DND-41 (cell line): ENCODE measurements around the gene SELENOK.

Source experiments
- EZH2 ChIP-seq: IDR thresholded peaks from 3 replicates; pipeline ENCODE4 v1.6.1; 2012; ENCODE audit warnings: borderline replicate concordance, low read depth, mild to moderate bottlenecking, moderate library complexity, low read length, inconsistent platforms; ENCODE audit not compliant: severe bottlenecking
- TF ChIP-seq, protein P1 (sequence below): IDR thresholded peaks from 2 replicates; pipeline ENCODE4 v1.5.1; 2012; ENCODE audit warnings: borderline replicate concordance, low read length, moderate library complexity, mild to moderate bottlenecking; ENCODE audit not compliant: poor library complexity, severe bottlenecking; ENCODE audit errors: extremely low read depth

DNA sequence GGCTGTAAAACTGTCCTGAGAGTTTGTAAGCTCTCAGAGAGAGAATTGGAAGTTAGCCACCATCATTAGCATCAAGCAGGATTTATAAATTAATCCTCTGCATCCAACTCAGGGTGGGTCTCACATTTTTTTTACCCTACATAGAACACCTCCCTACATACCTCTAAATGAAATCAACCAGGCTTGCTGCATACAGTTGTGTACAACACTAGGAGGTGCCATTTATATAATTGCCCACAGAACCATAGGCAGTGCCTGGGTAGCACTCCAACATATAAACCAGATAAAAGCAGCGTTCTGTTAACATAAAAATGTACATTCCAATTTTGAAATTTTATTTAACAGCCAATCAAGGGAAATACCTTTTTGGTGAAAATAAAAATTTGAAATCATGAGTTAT is 48.2 kb upstream of the SELENOK start:
- TF ChIP-seq, protein P1, sequence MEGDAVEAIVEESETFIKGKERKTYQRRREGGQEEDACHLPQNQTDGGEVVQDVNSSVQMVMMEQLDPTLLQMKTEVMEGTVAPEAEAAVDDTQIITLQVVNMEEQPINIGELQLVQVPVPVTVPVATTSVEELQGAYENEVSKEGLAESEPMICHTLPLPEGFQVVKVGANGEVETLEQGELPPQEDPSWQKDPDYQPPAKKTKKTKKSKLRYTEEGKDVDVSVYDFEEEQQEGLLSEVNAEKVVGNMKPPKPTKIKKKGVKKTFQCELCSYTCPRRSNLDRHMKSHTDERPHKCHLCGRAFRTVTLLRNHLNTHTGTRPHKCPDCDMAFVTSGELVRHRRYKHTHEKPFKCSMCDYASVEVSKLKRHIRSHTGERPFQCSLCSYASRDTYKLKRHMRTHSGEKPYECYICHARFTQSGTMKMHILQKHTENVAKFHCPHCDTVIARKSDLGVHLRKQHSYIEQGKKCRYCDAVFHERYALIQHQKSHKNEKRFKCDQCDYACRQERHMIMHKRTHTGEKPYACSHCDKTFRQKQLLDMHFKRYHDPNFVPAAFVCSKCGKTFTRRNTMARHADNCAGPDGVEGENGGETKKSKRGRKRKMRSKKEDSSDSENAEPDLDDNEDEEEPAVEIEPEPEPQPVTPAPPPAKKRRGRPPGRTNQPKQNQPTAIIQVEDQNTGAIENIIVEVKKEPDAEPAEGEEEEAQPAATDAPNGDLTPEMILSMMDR: no peak
- no peak for TF ChIP-seq EZH2
